Tibial artery (tissue), 4 donors: ENCODE data around the gene C1QL1.

Experiments used
- DNase-seq, 2 donors: peaks; one replicate each; pipeline ENCODE4 v3.0.0-alpha.2; 2019
- H3K27ac ChIP-seq, 2 donors: fragments of 200-600 bp; sonication (generic) in 1 of 2; 1 replicate in 1 of 2; 2 replicates in 1 of 2; pipeline ENCODE4 v1.5.1; 2018 to 2019; ENCODE audit warnings: mild to moderate bottlenecking in 1 of 2
- H3K27me3 ChIP-seq, 2 donors: fragments of 200-600 bp; sonication (generic) in 1 of 2; one replicate each; pipeline versions ENCODE4 v1.5.1 to v1.6.0; 2016 to 2019
- H3K36me3 ChIP-seq, 3 donors: fragments of 200-600 bp; sonication (generic) in 2 of 3; one replicate each; pipeline ENCODE4 v1.5.1; 2016 to 2019; ENCODE audit warnings: mild to moderate bottlenecking in 2 of 3
- H3K4me1 ChIP-seq, 4 donors: fragments of 200-600 bp; sonication (generic) in 2 of 4; 1 replicate in 3 of 4; 2 replicates in 1 of 4; pipeline ENCODE4 v1.5.1; 2016 to 2019
- H3K4me3 ChIP-seq, 2 donors: fragments of 200-600 bp; sonication (generic) in 1 of 2; 1 replicate in 1 of 2; 2 replicates in 1 of 2; pipeline ENCODE4 v1.5.1; 2018 to 2019; ENCODE audit warnings: mild to moderate bottlenecking in 2 of 2
- H3K9me3 ChIP-seq, 3 donors: fragments of 200-600 bp; sonication (generic) in 1 of 3; one replicate each; pipeline ENCODE4 v1.5.1; 2016 to 2019
- CTCF ChIP-seq, 2 experiments: fragments of 200-600 bp in 1 of 2; fragments of 450-650 bp in 1 of 2; IDR thresholded peaks; one replicate each; pipeline ENCODE4 v1.5.1; 2017 to 2019; ENCODE audit warnings: antibody characterized with exemption in 2 of 2, mild to moderate bottlenecking in 1 of 2, moderate library complexity in 1 of 2
- intact Hi-C: fragments of 100-400 bp; cut with DNase I; formaldehyde crosslinking; loops from one replicate; pipeline ENCODE4 v1.15.0; 2023; ENCODE audit warnings: low total_unique reads

C1QL1 gene

GRCh38 chr17:44966348-44967025 is 1.6 kb downstream of the C1QL1 start:
- intact Hi-C loops = no loop called here
- TF ChIP-seq CTCF (IDR thresholded peaks at IDR 0.05) = no peak
- no peaks in the 10 kb centered on the region for H3K9me3 ChIP-seq
- H3K27ac ChIP-seq = no peak overlapping the region
- H3K36me3 ChIP-seq = no peaks in the 10 kb centered on the region
- H3K27me3 ChIP-seq = peaks cover 10 to 65% of the 10 kb centered on the region in 2 donors
- no peak overlapping the region for H3K4me3 ChIP-seq
- no peak for DNase-seq
- peaks cover 0 to 39% (median 30%) of the 10 kb centered on the region in 4 donors for H3K4me1 ChIP-seq

DNA sequence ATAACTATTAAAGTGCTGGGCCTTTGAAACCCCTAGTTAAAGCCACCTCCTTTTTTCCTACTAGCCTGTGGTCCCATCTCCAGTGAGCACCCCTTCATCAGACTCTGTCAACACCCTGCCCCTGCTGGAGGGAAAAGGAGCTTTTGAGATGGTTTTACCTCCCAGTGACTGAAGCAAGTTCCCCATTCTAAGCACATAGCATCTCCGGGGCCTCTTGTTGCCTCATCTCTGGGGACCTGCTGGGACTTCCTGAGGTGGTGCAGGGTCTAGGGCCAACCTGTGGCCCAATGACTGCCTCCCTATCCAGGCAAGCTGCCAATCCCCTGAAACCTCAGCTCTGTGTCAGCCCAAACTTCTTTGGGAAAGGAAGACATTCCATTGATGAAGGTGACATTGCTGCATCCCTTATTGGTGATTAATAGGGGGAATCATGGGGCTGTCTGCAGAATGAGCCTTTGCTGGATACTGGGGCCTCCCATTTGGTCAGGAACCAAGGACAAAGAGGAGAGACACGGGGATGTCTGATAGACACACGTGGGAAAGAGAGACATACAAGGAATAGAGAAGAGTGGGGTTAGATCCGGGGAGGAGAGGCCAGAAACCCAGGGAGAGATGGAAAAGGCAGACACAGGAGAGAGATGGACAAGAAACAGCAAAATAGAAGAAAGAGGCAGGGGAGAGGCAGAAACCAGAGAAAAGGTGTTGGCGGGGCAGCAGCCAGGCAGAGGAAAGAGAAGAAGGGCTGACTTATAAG is 2.4 kb downstream of the C1QL1 start:
- Histone ChIP-seq H3K4me1 (peaks cover 0 to 38% (median 30%) of the 10 kb centered on the region in 4 donors), H3K9me3 (no peaks in the 10 kb centered on the region), H3K27me3 (peaks cover 10 to 71% of the 10 kb centered on the region in 2 donors), H3K36me3 (no peaks in the 10 kb centered on the region), H3K27ac (no peak overlapping the region), H3K4me3 (no peak overlapping the region)
- intact Hi-C loops = no loop called here
- no peak for TF ChIP-seq CTCF (IDR thresholded peaks at IDR 0.05)
- DNase-seq = no peak

- peaks cover 7 to 80% of the 10 kb centered on the region in 2 donors for H3K27me3 ChIP-seq
Observed at GRCh38 chr17:44961921-44962350, 6.2 kb downstream of the C1QL1 start.

GRCh38 chr17:44960691-44961090 is 7.4 kb downstream of the C1QL1 start:
- Histone ChIP-seq H3K4me3 (no peak overlapping the region), H3K4me1 (peaks cover 0 to 11% (median 3%) of the 10 kb centered on the region in 4 donors), H3K9me3 (no peaks in the 10 kb centered on the region), H3K27me3 (peaks cover 4 to 72% of the 10 kb centered on the region in 2 donors), H3K36me3 (no peaks in the 10 kb centered on the region), H3K27ac (no peak overlapping the region)
- no peak for TF ChIP-seq CTCF (IDR thresholded peaks at IDR 0.05)
- DNase-seq = no peak
- intact Hi-C loops = no loop called here

More at GRCh38 chr17:44961921-44962350, 6.2 kb downstream of the C1QL1 start:
- intact Hi-C loops = no loop called here
- no peak for DNase-seq
- Histone ChIP-seq H3K4me3 (no peak overlapping the region), H3K9me3 (no peaks in the 10 kb centered on the region), H3K27ac (no peak overlapping the region), H3K4me1 (peaks cover 0 to 17% (median 6%) of the 10 kb centered on the region in 4 donors), H3K36me3 (no peaks in the 10 kb centered on the region)
- no peak for TF ChIP-seq CTCF (IDR thresholded peaks at IDR 0.05)

- no peak for TF ChIP-seq CTCF (IDR thresholded peaks at IDR 0.05)
- peaks cover 0 to 11% (median 3%) of the 10 kb centered on the region in 4 donors for H3K4me1 ChIP-seq
- DNase-seq = no peak
- peaks cover 0 to 67% of the 10 kb centered on the region in 2 donors for H3K27me3 ChIP-seq
- intact Hi-C loops = no loop called here
- no peaks in the 10 kb centered on the region for H3K9me3 ChIP-seq
- no peak overlapping the region for H3K4me3 ChIP-seq
- no peaks in the 10 kb centered on the region for H3K36me3 ChIP-seq
- H3K27ac ChIP-seq = no peak overlapping the region
Observed at GRCh38 chr17:44959821-44960531, 8.1 kb downstream of the C1QL1 start.
